GM18502 (cell line): Measurements from ENCODE around the gene HIGD1C.
"Not testable (repeated sequence)": the region's sequence is repeated elsewhere in the genome, so short reads cannot be mapped to it uniquely, and the experiment has no call there.

ENCODE experiments used
- ATAC-seq: cut with Tn5 transposase; IDR thresholded peaks from one replicate; pipeline ENCODE4 v1.9.1; 2021; ENCODE audit warnings: mild to moderate bottlenecking; ENCODE audit not compliant: unreplicated experiment, poor library complexity

The HIGD1C gene

DNA sequence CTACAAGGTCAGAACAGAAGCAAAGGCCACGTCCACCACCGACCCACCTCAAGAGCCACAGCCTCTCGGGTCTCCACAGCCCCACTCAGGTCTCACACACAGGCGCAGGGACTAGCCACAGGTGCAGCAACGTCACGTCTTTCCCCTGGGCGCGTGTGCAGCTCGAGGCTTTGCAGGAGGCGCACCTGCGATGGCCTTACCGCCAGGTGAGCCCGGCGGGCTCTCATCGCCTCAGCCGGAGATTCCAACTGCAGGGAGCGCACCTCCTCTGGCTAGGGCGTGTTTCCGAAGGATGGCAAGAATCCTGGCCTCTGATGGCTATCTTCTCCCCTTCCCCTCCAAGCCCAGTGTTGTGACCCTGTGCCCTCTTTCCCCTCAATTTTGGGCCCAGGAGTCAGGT is at the start of gene HIGD1C:
TSS of gene HIGD1C (plus strand) at position 35 of the 400 bp plus-strand sequence. CDS start 1,455 bp downstream, outside the sequence.
- no peak for ATAC-seq

DNA sequence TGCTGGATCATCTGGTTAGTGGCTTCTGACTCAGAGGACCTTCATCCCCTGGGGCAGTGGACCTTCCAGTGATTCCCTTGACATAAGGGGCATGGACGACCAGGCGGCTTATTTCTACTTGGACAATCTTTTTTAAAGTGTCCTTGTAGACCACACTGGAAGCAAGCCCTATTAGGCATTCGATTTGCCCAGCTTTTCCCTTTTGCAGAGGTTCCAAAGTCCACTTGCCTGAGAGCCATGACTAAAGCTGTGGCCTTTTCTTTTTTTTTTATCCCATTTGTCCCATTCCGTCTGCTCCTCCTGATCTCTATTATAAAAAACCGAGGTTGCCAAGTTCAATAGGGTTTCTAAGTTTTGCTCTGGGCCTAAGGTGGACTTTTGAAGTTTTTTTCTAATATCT is 43.9 kb upstream of the HIGD1C start:
- not testable (repeated sequence) for ATAC-seq

DNA sequence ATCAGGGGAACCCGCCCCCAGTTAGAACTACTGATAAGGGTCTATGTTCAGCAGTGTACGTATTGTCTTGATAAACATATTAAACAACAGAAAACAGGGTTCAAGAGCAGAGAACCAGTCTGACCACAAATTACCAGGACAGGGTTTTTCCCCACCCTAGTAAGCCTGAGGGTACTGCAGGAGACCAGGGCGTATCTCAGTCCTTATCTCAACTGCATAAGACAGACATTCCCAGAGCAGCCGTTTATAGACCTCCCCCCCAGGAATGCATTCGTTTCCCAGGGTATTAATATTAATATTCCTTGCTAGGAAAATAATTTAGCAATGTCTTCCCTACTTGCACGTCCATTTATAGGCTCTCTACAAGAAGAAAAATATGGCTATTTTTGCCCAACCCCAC is 40.0 kb upstream of the HIGD1C start:
- not testable (repeated sequence) for ATAC-seq

DNA sequence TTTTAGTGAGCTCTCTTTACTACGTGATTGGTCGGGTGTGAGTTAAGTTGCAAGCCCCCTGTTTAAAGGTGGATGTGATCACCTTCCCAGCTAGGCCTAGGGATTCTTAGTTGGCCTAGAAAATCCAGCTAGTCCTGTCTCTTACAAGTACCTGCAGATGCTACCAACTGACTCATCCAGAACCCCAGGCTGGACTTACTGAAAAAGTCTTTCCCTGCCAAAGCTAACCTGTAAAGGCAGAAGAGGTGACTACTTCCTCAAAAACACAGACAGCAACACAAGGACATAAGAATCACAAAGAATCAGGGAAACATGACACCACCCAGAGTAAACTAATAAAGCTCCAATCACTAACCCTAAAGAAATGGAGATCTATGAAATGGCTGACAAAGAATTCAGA is 39.1 kb upstream of the HIGD1C start:
- ATAC-seq, result no peak

DNA sequence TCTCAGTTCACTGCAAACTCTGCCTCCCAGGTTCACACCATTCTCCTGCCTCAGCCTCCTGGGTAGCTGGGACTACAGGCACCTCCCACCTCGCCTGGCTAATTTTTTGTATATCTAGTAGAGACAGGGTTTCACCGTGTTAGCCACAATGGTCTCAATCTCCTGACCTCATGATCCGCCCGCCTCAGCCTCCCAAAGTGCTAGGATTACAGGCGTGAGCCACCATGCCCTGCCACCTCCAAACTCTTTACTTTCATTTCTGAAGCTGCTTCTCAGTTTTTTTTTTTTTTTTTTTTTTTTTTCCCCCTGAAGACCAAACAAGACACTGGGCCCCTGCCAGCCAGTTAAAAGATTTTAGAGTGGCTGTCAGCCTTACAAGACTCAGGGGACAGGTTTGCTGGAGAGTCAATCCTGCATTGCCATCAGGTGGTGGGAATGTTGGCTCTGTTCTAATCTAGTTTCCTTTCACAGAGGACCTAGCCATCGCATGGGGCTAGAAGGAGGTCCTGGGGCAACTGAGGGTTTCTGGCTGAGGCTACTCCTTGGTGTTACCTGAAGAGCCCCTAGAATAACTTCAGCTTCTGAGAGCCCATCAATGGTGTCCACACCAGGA is 37.4 kb upstream of the HIGD1C start:
- ATAC-seq, result no peak

DNA sequence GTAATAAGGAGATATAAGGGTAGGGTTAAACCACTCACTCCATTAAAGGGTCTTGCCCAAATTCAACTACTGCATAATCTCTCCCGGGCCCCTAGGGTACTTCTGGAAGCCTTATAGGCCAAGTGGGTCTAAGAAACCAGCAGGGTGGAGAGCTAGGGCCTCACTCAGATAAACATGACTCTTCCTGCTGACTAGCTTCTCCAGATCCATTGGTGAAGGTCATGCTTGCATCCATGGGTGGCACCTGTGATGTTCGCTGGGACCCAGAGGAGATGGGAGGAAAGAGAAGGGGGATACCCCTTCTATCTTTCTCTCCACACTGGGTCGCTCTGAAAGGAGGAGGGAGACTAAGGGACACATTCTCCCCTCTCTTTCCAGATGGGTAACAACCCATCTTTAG is 36.1 kb upstream of the HIGD1C start:
- ATAC-seq, result no peak

DNA sequence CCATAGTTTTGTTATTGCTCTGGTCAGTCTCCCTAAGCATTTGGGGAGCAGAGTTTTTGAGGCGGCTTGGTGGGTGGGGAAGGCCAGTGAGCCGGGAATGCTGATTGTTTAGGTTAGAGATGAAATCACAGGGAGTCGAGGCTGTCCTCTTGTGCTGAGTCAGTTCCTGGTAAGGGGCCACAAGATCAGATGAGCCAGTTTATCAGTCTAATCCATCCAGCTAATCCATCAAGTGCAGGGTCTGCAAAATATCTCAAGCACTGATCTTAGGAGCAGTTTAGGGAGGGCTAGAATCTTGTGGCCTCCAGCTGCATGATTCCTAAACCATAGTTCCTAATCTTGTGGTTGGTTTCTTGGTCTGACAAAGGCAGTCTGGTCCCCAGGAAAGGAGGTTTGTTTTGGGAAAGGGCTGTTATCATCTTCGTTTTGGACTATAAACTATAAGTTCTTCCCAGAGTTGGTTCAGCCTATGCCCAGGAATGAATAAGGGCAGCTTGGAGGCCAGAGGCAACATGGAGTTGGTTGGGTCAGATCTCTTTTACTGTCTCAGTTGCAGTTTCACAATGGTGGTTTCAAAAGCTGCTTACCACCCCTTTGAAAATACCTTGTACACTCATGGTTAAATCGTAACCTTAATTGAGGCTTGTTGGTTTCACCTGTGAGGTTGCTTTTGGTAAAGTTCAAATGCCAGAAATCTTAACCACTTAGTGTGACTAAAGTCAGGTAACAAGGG is 33.6 kb upstream of the HIGD1C start:
- ATAC-seq, result no peak

DNA sequence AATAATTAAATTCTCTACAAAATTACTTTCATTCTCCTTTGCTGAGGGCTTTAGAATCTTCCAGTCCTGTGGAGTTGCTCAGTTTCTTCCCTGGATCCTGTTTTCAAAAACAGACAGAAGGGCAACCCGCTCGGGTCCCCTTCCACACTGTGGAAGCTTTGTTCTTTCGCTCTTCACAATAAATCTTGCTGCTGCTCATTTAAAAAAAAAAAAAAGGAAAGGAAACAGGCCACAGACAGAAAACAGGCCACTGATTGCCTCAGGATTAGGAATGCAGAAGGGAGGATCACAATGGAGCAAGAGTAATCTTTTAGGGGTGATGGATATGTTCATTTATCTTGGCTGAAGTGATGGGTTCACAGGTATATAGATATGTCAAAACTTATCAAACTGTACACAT is 29.5 kb upstream of the HIGD1C start:
- no peak for ATAC-seq

DNA sequence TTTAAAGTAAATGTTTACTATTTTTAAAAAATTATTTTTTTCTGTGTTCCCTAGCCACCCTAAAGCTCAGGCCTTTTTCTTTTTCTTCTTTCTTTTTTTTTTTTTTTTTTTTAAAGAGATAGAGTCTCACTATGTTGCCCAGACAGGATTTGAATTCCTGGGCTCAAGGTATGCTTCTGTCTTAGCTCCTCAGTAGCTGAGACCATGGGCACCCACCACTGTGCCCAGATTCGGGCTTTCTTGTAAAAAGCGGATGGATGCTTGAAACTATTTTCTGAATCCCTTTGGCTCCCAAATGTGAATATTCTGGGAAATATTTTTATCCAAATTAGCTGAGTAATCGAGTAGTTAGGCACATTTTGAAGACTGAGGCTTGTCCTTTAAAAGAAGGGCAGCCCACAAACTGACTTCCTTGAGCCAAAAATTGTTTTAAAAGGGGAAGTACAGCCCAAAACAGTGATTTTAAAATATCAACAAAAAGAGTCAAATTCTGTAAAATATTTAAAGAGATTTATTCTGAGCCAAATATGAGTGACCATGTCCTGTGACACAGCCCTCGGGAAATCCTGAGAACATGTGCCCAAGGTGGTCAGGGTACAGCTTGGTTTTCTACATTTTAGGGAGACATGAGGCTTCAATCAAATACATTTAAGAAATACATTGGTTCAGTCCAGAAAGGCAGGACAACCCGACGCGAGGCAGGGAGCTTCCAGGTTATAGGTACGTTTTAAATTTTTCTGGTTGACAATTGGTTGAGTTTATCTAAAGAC is 28.8 kb upstream of the HIGD1C start:
- no peak for ATAC-seq

DNA sequence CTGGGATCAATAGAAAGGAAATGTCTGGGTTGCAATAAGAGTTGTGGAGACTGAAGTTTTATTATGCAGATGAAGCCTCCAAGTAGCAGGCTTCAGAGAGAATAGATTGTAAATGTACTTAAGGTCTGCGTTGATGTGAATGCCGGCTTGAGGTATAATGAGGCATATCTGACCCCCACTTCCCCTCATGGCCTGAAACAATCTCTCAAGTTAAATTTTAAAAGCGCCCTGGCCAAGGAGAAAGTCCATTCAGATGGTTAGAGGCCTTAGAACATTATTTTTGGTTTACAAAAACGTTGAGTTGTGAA is 28.3 kb upstream of the HIGD1C start:
- ATAC-seq, result peak; percentile 34

DNA sequence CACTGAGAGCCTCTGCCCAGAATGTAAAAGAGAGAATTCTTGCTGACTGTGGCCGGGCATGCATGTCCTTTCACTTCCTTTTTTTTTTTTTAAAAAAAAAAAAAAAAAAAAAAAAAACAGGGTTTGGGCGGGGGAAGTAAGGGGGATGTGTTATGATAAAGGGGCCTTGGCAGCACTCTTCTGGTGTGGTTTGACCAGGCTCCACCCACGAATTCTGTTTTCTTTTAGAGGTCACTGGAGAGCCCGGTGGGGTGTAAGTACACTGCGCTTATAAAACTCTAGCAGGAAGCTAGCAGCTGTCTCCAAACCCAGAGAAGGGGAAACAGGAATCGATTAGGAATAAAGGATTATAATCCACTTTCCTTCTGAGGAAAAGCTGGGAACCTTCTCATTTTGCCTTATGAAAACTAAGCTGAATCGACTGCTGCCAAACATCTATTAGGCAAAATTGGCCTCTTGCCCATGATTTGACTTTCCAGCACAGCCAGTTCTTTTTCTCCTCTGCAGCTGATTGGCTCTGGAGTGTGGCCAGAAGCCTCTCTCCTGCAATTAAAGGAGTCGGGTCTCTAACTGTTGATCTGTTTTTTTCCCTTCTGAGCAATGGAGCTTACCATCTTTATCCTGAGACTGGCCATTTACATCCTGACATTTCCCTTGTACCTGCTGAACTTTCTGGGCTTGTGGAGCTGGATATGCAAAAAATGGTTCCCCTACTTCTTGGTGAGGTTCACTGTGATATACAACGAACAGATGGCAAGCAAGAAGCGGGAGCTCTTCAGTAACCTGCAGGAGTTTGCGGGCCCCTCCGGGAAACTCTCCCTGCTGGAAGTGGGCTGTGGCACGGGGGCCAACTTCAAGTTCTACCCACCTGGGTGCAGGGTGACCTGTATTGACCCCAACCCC is 27.7 kb upstream of the HIGD1C start:
- peak; percentile 94 for ATAC-seq

DNA sequence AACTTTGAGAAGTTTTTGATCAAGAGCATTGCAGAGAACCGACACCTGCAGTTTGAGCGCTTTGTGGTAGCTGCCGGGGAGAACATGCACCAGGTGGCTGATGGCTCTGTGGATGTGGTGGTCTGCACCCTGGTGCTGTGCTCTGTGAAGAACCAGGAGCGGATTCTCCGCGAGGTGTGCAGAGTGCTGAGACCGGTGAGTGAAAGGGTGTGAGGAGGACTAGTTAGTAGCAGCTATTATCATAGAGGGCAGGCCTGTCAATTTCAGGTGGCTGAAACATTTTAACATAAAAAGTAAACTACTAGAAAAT is 27.0 kb upstream of the HIGD1C start:
- no peak for ATAC-seq

DNA sequence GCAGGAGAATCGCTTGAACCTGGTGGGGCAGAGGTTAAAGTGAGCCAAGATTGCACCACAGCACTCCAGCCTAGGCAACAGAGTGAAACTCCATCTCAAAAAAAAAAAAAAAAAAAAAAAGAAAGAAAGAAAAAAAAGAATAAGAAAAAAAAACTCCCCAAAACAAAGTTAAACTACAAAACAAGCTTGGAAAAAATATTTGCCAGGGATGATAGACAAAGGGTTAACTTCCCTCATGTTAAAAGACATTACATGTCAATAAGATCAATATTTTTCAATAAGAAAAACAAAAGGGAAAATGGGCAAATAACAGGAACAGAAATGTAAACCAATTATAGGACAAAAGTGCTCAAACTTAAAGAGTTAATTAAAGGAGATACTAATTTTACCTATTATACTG is 26.4 kb upstream of the HIGD1C start:
- ATAC-seq, result no peak

DNA sequence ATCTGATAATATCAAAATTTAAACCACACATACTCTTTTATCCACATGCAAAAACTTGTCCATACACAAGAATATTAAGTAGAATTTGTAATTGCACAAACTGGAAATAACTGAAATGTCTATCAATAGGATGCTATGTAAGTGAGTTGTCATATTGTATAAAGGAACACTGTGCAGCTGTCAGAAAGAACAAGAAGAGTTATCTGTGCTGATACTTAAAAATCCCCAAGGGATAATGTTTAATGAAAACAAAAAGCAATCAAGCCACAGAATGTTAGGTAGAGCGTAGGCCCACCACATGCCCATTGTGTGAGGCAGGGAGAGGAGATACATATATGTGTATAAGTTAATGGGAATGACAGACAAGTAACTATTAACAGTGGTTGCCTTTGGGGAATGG is 25.9 kb upstream of the HIGD1C start:
- no peak for ATAC-seq

DNA sequence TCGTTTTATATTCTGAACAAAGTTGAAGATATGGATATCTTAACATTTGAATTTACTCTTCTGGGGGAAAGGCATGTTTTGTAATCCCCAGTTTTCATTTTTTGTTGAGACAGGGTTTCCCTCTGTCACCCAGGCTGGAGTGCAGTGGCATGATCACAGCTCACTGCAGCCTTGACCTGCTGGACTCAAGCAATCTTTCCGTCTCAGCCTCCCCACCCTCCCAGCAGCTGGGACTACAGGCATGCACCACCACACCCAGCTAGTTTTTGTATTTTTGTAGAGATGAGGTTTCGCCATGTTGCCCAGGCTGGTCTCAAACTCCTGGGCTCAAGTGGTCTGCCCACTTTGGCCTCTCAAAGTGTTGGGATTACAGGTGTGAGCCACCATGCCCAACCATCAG is 25.4 kb upstream of the HIGD1C start:
- not testable (repeated sequence) for ATAC-seq

DNA sequence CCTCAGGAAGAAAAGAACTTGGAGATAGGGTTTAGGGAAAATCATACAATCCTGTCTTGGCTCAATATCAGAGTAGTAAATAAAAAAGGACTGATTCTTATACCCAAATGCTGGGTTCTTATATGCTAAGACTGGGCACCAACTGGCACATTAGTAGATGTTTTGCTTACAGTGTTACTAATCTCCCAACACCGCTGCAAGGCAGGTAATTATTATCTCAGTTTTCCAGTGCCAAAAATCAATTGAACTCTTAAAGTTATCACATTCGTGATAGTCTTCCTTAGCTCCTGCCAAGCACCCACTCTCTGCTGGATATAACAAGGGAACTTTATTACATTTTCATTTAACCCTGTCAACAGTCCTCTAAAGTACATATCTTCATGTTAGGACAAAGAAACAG is 25.0 kb upstream of the HIGD1C start:
- no peak for ATAC-seq

DNA sequence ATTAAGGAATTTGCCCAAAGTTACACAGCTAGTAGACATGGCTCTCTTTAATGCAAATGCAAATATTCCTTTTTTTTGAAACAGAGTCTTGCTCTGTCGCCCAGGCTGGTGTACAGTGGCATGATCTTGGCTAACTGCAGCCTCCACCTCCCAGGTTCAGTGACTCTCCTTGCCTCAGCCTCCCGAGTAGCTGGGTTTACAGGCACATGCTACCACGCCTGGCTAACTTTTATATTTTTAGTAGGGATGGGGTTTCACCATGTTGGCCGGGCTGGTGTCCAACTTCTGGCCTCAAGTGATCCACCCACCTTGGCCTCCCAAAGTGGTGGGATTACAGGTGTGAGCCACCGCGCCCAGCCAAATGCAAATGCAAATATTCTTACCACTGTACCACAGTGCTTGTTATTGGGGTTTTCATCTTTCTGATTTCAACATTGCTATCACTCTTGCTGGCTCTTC is 24.5 kb upstream of the HIGD1C start:
- no peak for ATAC-seq

DNA sequence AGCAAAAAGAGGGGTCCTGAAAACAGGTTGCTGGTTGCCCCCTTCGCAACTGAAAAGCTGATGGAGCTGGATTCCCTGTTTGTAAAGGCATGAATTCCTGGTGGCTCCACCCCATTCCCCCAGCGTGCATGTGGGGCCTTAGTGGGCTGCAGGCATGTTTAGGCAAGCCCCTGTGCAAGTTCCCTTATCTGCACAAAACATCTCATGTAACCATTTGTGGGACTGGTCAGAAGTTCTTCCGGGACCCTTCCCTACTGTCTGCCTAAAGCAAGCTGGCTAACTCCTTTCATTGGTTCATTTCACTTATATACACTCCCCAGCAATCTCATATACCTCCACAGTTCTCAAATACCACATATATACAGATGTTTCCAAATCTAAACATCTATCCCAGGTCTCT is 24.0 kb upstream of the HIGD1C start:
- no peak for ATAC-seq

DNA sequence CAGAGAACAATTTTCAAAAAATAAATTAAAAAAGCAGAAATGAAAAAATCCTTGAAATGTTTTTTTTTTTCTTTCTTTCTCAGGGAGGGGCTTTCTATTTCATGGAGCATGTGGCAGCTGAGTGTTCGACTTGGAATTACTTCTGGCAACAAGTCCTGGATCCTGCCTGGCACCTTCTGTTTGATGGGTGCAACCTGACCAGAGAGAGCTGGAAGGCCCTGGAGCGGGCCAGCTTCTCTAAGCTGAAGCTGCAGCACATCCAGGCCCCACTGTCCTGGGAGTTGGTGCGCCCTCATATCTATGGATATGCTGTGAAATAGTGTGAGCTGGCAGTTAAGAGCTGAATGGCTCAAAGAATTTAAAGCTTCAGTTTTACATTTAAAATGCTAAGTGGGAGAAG is 22.5 kb upstream of the HIGD1C start:
- ATAC-seq, result no peak

DNA sequence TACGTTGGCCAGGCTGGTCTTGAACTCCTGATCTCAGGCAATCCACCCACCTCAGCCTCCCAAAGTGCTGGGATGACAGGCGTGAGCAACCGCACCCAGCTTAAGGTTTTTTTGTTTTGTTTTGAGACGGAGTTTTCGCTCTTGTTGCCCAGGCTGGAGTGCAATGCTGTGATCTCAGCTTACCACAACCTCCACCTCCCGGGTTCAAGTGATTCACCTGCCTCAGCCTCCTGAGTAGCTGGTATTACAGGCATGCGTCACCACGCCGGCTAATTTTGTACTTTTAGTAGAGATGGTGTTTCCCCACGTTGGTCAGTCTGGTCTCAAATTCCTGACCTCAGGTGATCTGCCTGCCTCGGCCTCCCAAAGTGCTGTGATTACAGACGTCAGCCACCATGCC is 21.9 kb upstream of the HIGD1C start:
- ATAC-seq, result not testable (repeated sequence)
